ENCODE data around the gene WWP2. TPM values are rescaled to one million over a fixed set of nuclear protein-coding genes. Genes with fewer than 3 reads are reported as not detected.

The WWP2 gene
- total and polyA plus RNA-seq, 4 donors: 24.3 to 39.0 (median 31.4) TPM

- H3K4me1 ChIP-seq (ENCODE audit: control insufficient read depth, insufficient read depth, low read length): peaks cover 16% of the 10 kb centered on the region
- no peak overlapping the region for H3K27ac ChIP-seq (ENCODE audit: low read depth, low read length)
- no peaks in the 10 kb centered on the region for H3K9me3 ChIP-seq (ENCODE audit: control insufficient read depth, insufficient read depth, low read length)
- no peak for DNase-seq (ENCODE audit: low read depth in 4 of 6, low spot score in 6 of 6)
- no peak overlapping the region for H3K4me3 ChIP-seq (ENCODE audit: low read depth, low read length)
- H3K27me3 ChIP-seq (ENCODE audit: control insufficient read depth, insufficient read depth, low read length): no peaks in the 10 kb centered on the region
- peaks cover 83% of the 10 kb centered on the region for H3K36me3 ChIP-seq (ENCODE audit: control insufficient read depth, insufficient read depth, low read length)
- WGBS (ENCODE audit: insufficient coverage): 90% methylated on average over 26 of the region's 27 CpGs
Measured at GRCh38 chr16:69932691-69933392, 170.7 kb downstream of the WWP2 start.

GRCh38 chr16:69934044-69934443 lies 171.9 kb downstream of the WWP2 start:
- Histone ChIP-seq H3K27ac (ENCODE audit: low read depth, low read length) (no peak overlapping the region), H3K4me1 (ENCODE audit: control insufficient read depth, insufficient read depth, low read length) (peaks cover 16% of the 10 kb centered on the region), H3K4me3 (ENCODE audit: low read depth, low read length) (no peak overlapping the region), H3K9me3 (ENCODE audit: control insufficient read depth, insufficient read depth, low read length) (no peaks in the 10 kb centered on the region), H3K27me3 (ENCODE audit: control insufficient read depth, insufficient read depth, low read length) (no peaks in the 10 kb centered on the region), H3K36me3 (ENCODE audit: control insufficient read depth, insufficient read depth, low read length) (peaks cover 91% of the 10 kb centered on the region)
- DNase-seq (ENCODE audit: low read depth in 4 of 6, low spot score in 6 of 6): no peak
- 70% methylated on average over 9 of the region's 10 CpGs for WGBS (ENCODE audit: insufficient coverage)

- DNase-seq (ENCODE audit: low read depth in 4 of 6, low spot score in 6 of 6): no peak
- H3K27ac ChIP-seq (ENCODE audit: low read depth, low read length): no peak overlapping the region
Measured at GRCh38 chr16:69934751-69935150, 172.6 kb downstream of the WWP2 start.

GRCh38 chr16:69935278-69935711 lies 173.2 kb downstream of the WWP2 start:
- Histone ChIP-seq H3K4me1 (ENCODE audit: control insufficient read depth, insufficient read depth, low read length) (peaks cover 16% of the 10 kb centered on the region), H3K4me3 (ENCODE audit: low read depth, low read length) (no peak overlapping the region), H3K9me3 (ENCODE audit: control insufficient read depth, insufficient read depth, low read length) (no peaks in the 10 kb centered on the region), H3K36me3 (ENCODE audit: control insufficient read depth, insufficient read depth, low read length) (peaks cover 92% of the 10 kb centered on the region), H3K27ac (ENCODE audit: low read depth, low read length) (no peak overlapping the region), H3K27me3 (ENCODE audit: control insufficient read depth, insufficient read depth, low read length) (no peaks in the 10 kb centered on the region)
- WGBS (ENCODE audit: insufficient coverage): 87% methylated on average over 19 of the region's 19 CpGs
- DNase-seq (ENCODE audit: low read depth in 4 of 6, low spot score in 6 of 6): no peak

More at GRCh38 chr16:69934751-69935150, 172.6 kb downstream of the WWP2 start:
- H3K9me3 ChIP-seq (ENCODE audit: control insufficient read depth, insufficient read depth, low read length): no peaks in the 10 kb centered on the region
- H3K4me1 ChIP-seq (ENCODE audit: control insufficient read depth, insufficient read depth, low read length): peaks cover 16% of the 10 kb centered on the region
- H3K36me3 ChIP-seq (ENCODE audit: control insufficient read depth, insufficient read depth, low read length): peaks cover 92% of the 10 kb centered on the region
- no peaks in the 10 kb centered on the region for H3K27me3 ChIP-seq (ENCODE audit: control insufficient read depth, insufficient read depth, low read length)
- H3K4me3 ChIP-seq (ENCODE audit: low read depth, low read length): no peak overlapping the region
- WGBS (ENCODE audit: insufficient coverage): 96% methylated on average over 16 of the region's 17 CpGs

- DNase-seq (ENCODE audit: low read depth in 4 of 6, low spot score in 6 of 6): no peak
- no peak overlapping the region for H3K27ac ChIP-seq (ENCODE audit: low read depth, low read length)
Measured at GRCh38 chr16:69935740-69936139, 173.6 kb downstream of the WWP2 start.

GRCh38 chr16:69936252-69936651 lies 174.1 kb downstream of the WWP2 start:
- H3K9me3 ChIP-seq (ENCODE audit: control insufficient read depth, insufficient read depth, low read length): no peaks in the 10 kb centered on the region
- no peaks in the 10 kb centered on the region for H3K27me3 ChIP-seq (ENCODE audit: control insufficient read depth, insufficient read depth, low read length)
- 92% methylated on average over 16 of the region's 16 CpGs for WGBS (ENCODE audit: insufficient coverage)
- H3K27ac ChIP-seq (ENCODE audit: low read depth, low read length): no peak overlapping the region
- DNase-seq (ENCODE audit: low read depth in 4 of 6, low spot score in 6 of 6): no peak
- H3K36me3 ChIP-seq (ENCODE audit: control insufficient read depth, insufficient read depth, low read length): peaks cover 98% of the 10 kb centered on the region
- H3K4me1 ChIP-seq (ENCODE audit: control insufficient read depth, insufficient read depth, low read length): peaks cover 16% of the 10 kb centered on the region
- H3K4me3 ChIP-seq (ENCODE audit: low read depth, low read length): no peak overlapping the region

More at GRCh38 chr16:69935740-69936139, 173.6 kb downstream of the WWP2 start:
- H3K4me3 ChIP-seq (ENCODE audit: low read depth, low read length): no peak overlapping the region
- H3K27me3 ChIP-seq (ENCODE audit: control insufficient read depth, insufficient read depth, low read length): no peaks in the 10 kb centered on the region
- no peaks in the 10 kb centered on the region for H3K9me3 ChIP-seq (ENCODE audit: control insufficient read depth, insufficient read depth, low read length)
- peaks cover 16% of the 10 kb centered on the region for H3K4me1 ChIP-seq (ENCODE audit: control insufficient read depth, insufficient read depth, low read length)
- 100% methylated on average over 3 of the region's 10 CpGs for WGBS (ENCODE audit: insufficient coverage)
- peaks cover 95% of the 10 kb centered on the region for H3K36me3 ChIP-seq (ENCODE audit: control insufficient read depth, insufficient read depth, low read length)

GRCh38 chr16:69936751-69937211 lies 174.6 kb downstream of the WWP2 start:
- peaks cover 16% of the 10 kb centered on the region for H3K4me1 ChIP-seq (ENCODE audit: control insufficient read depth, insufficient read depth, low read length)
- H3K9me3 ChIP-seq (ENCODE audit: control insufficient read depth, insufficient read depth, low read length): no peaks in the 10 kb centered on the region
- H3K4me3 ChIP-seq (ENCODE audit: low read depth, low read length): no peak overlapping the region
- peaks cover 97% of the 10 kb centered on the region for H3K36me3 ChIP-seq (ENCODE audit: control insufficient read depth, insufficient read depth, low read length)
- no peak for DNase-seq (ENCODE audit: low read depth in 4 of 6, low spot score in 6 of 6)
- WGBS (ENCODE audit: insufficient coverage): 97% methylated on average over 21 of the region's 21 CpGs
- no peaks in the 10 kb centered on the region for H3K27me3 ChIP-seq (ENCODE audit: control insufficient read depth, insufficient read depth, low read length)
- no peak overlapping the region for H3K27ac ChIP-seq (ENCODE audit: low read depth, low read length)

GRCh38 chr16:69937465-69937951 lies 175.4 kb downstream of the WWP2 start:
- peak in 2 of 6 donors; percentile 47 to 77 for DNase-seq (ENCODE audit: low read depth in 4 of 6, low spot score in 6 of 6)
- Histone ChIP-seq H3K4me1 (ENCODE audit: control insufficient read depth, insufficient read depth, low read length) (peaks cover 12% of the 10 kb centered on the region), H3K9me3 (ENCODE audit: control insufficient read depth, insufficient read depth, low read length) (no peaks in the 10 kb centered on the region), H3K27ac (ENCODE audit: low read depth, low read length) (no peak overlapping the region), H3K4me3 (ENCODE audit: low read depth, low read length) (no peak overlapping the region), H3K36me3 (ENCODE audit: control insufficient read depth, insufficient read depth, low read length) (peaks cover 94% of the 10 kb centered on the region), H3K27me3 (ENCODE audit: control insufficient read depth, insufficient read depth, low read length) (no peaks in the 10 kb centered on the region)
- 77% methylated on average over 15 of the region's 16 CpGs for WGBS (ENCODE audit: insufficient coverage)

- Histone ChIP-seq H3K4me3 (ENCODE audit: low read depth, low read length) (no peak overlapping the region), H3K4me1 (ENCODE audit: control insufficient read depth, insufficient read depth, low read length) (peaks cover 9% of the 10 kb centered on the region), H3K36me3 (ENCODE audit: control insufficient read depth, insufficient read depth, low read length) (peaks cover 78% of the 10 kb centered on the region), H3K27ac (ENCODE audit: low read depth, low read length) (no peak overlapping the region), H3K9me3 (ENCODE audit: control insufficient read depth, insufficient read depth, low read length) (no peaks in the 10 kb centered on the region), H3K27me3 (ENCODE audit: control insufficient read depth, insufficient read depth, low read length) (no peaks in the 10 kb centered on the region)
- DNase-seq (ENCODE audit: low read depth in 4 of 6, low spot score in 6 of 6): no peak
- 93% methylated on average over 27 of the region's 28 CpGs for WGBS (ENCODE audit: insufficient coverage)
Measured at GRCh38 chr16:69938981-69939820, 177.1 kb downstream of the WWP2 start.
